Heart left ventricle (tissue), 16 donors: Measurements from ENCODE around the gene STUM. TPM values are rescaled to one million over a fixed set of nuclear protein-coding genes. Genes with fewer than 3 reads are reported as not detected.

Experiments
- ATAC-seq, 4 donors: fragments of 200-7000 bp; cut with Tn5 transposase; one replicate each; pipeline ENCODE4 v1.9.1; 2020 to 2022; ENCODE audit warnings: moderate library complexity in 4 of 4, mild to moderate bottlenecking in 3 of 4, moderate number of reproducible peaks in 1 of 4
- DNase-seq, 5 donors: peaks; one replicate each; pipeline ENCODE4 v3.0.0-alpha.2; 2020
- H3K27ac ChIP-seq, 12 donors: fragments of 200-600 bp; sonication (generic) in 4 of 12; one replicate each; pipeline versions ENCODE4 v1.5.0 to v1.8.0; 2016 to 2022; ENCODE audit warnings: mild to moderate bottlenecking in 2 of 12
- H3K27me3 ChIP-seq, 9 donors: fragments of 200-600 bp; sonication (generic) in 2 of 9; one replicate each; pipeline versions ENCODE4 v1.5.1 to v1.8.0; 2016 to 2022; ENCODE audit warnings: mild to moderate bottlenecking in 3 of 9
- H3K36me3 ChIP-seq, 9 donors: fragments of 200-600 bp; sonication (generic) in 2 of 9; one replicate each; pipeline versions ENCODE4 v1.5.0 to v1.8.0; 2018 to 2022; ENCODE audit warnings: mild to moderate bottlenecking in 2 of 9
- H3K4me1 ChIP-seq, 12 donors: fragments of 200-600 bp; sonication (generic) in 4 of 12; one replicate each; pipeline versions ENCODE4 v1.5.0 to v1.8.0; 2016 to 2022; ENCODE audit warnings: mild to moderate bottlenecking in 3 of 12
- H3K4me3 ChIP-seq, 12 donors: fragments of 200-600 bp; sonication (generic) in 4 of 12; one replicate each; pipeline versions ENCODE4 v1.5.0 to v1.8.0; 2017 to 2022; ENCODE audit warnings: mild to moderate bottlenecking in 9 of 12, moderate library complexity in 4 of 12
- H3K9me3 ChIP-seq, 12 donors: fragments of 200-600 bp; sonication (generic) in 4 of 12; one replicate each; pipeline versions ENCODE4 v1.5.0 to v1.8.0; 2016 to 2022; ENCODE audit warnings: mild to moderate bottlenecking in 1 of 12
- POLR2A ChIP-seq, 2 donors: fragments of 450-650 bp; IDR thresholded peaks; one replicate each; pipeline ENCODE4 v1.6.1; 2017; ENCODE audit warnings: antibody characterized with exemption in 2 of 2, mild to moderate bottlenecking in 2 of 2, moderate library complexity in 2 of 2
- WGBS, 4 donors: extraction: QIAGEN DNeasy Blood & Tissue Kit in 2 of 4; methylation state at CpG; one replicate each; pipeline versions ENCODE4 v1.1.5 to v1.1.7; 2013 to 2018; 5-methylcytosine and 5-hydroxymethylcytosine counted together
- intact Hi-C, 10 donors: fragments of 100-400 bp; cut with DNase I; formaldehyde crosslinking; loops; one replicate each; pipeline versions ENCODE4 v1.11.1 to v1.14.2; 2022
- polyA plus RNA-seq, 2 donors: library from polyadenylated mRNA; stranded (reverse); fragments of 200-250 nt; gene quantifications; one replicate each; pipeline ENCODE4 v1.2.3, GENCODE V29; 2013
- total RNA-seq, 9 donors: library from RNA; depleted of rRNA in 2 of 9; stranded (reverse); fragments of >200 nt in 2 of 9; fragmentation: NEBNext Ultra II Directional in 3 of 9; extraction: Animal tissue kit (Norgen Biotek cat#: 25700) in 3 of 9; gene quantifications; one replicate each; pipeline versions ENCODE4 v1.1.0 to v1.2.4, GENCODE V29; 2016 to 2023
- TF ChIP-seq, protein P1 (sequence below), 12 donors: fragments of 200-600 bp; sonication (generic) in 4 of 12; IDR thresholded peaks; one replicate each; pipeline versions ENCODE4 v1.5.0 to v1.8.0; 2018 to 2022; ENCODE audit warnings: antibody characterized with exemption in 12 of 12, mild to moderate bottlenecking in 5 of 12
- donor health status: ischemic (EF 13 %, LVEDD 7.1; RV severe dilation, severe dysfunction).
- donor health status: healthy with polysubstance abuse.
- donor health status: DM: no; HTN: yes; CAD: no.
- donor health status: DM: no; HTN: no; CAD: no.
- donor health status: ischemic (EF 25% LVEDD 6.9; RV normal size, moderate dysfunction).
- donor health status: ischemic (EF 25% LVEDD 5.7; RV mildly dilated, moderate dysfunction).
- donor health status: healthy.
- donor health status: DM: yes; HTN: yes; CAD: no.
- donor health status: ischemic (EF 35%, LVEDD 5.7; RV mildly dilated, moderate dysfunction).
- donor health status: nonischemic (EF 11% LVEDD 7.7; RV severe dilation, severe dysfunction).
- donor health status: DM: yes; HTN: yes; CAD: no.
- donor health status: PGD.
- donor health status: ischemic (EF 29% LVEDD 5.4; RV normal size, mild dysfunction).
- donor health status: nonischemic (EF 23%, LVEDD 6.1; RV moderate dilation, normal function).

The STUM gene
- total and polyA plus RNA-seq, 11 donors = 0.39 to 1.7 (median 0.97) TPM

DNA sequence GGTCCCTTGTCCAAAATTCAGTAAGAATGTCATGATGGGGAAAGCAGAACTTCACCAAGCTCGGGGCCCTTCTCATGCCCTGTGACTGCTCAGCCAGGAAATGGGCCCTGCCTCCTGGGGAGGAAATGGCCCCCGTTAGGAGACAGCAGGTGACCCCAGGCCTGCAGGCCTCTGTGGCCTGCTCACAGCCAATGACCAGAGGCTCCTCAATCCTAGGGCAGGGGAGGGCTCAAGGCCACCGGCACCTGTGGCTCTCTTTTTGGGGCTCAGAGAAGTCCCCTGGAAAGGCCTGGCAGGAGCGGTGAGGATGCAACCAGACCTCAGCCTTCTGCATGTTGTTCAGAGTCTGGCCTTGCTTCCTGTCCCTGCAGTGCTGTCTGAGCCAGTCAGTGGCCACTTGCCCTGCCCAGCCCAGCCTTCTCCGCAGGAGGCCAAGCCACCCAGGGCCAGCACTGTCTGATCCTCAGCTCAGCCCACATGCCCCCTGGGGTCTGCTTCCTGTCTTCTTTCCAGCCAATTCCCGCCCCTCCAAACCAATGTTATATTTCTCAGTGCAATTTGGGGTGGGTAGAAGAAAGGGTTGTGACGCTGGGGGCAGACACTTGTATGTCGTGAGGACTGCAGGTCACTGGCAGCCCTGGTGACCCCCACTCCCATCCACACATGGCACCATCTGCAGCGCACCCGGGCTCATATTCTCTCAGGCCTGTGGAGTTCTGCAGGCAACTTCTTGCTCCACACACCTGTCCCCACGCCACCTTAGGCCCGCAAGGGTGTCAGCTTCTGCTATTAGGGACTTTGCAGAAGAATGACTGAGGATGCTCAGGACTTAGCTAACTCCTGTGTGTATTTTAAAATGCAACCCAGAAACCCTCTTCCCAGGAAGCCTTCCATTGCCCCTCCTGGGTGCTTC, 106.9 kb downstream of the STUM start:
- peak overlapping the region in 8 of 12 donors; percentile 29 to 91 (median 66) for H3K27ac ChIP-seq
- no peaks in the 10 kb centered on the region for H3K9me3 ChIP-seq
- no peaks in the 10 kb centered on the region for H3K36me3 ChIP-seq
- DNase-seq = peak in 3 of 5 donors; percentile 34 to 56 (median 34)
- H3K4me1 ChIP-seq = peaks cover 0 to 81% (median 66%) of the 10 kb centered on the region in 12 donors
- intact Hi-C loops = loop anchor here in 2 of 10 donors (5.0 kb wide), 2 partner anchors 77 to 82 kb away; partner anchors contain the start of gene ITPKB (in 1 of the 2)
- no peak for ATAC-seq
- TF ChIP-seq POLR2A (IDR thresholded peaks at IDR 0.05) = no peak
- TF ChIP-seq, protein P1, sequence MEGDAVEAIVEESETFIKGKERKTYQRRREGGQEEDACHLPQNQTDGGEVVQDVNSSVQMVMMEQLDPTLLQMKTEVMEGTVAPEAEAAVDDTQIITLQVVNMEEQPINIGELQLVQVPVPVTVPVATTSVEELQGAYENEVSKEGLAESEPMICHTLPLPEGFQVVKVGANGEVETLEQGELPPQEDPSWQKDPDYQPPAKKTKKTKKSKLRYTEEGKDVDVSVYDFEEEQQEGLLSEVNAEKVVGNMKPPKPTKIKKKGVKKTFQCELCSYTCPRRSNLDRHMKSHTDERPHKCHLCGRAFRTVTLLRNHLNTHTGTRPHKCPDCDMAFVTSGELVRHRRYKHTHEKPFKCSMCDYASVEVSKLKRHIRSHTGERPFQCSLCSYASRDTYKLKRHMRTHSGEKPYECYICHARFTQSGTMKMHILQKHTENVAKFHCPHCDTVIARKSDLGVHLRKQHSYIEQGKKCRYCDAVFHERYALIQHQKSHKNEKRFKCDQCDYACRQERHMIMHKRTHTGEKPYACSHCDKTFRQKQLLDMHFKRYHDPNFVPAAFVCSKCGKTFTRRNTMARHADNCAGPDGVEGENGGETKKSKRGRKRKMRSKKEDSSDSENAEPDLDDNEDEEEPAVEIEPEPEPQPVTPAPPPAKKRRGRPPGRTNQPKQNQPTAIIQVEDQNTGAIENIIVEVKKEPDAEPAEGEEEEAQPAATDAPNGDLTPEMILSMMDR (IDR thresholded peaks at IDR 0.05) = no peak
- no peak overlapping the region for H3K4me3 ChIP-seq
- WGBS, 4 donors = 70 to 82% (median 77%) methylated on average over 9 to 12 of the region's 12 CpGs
- no peaks in the 10 kb centered on the region for H3K27me3 ChIP-seq

DNA sequence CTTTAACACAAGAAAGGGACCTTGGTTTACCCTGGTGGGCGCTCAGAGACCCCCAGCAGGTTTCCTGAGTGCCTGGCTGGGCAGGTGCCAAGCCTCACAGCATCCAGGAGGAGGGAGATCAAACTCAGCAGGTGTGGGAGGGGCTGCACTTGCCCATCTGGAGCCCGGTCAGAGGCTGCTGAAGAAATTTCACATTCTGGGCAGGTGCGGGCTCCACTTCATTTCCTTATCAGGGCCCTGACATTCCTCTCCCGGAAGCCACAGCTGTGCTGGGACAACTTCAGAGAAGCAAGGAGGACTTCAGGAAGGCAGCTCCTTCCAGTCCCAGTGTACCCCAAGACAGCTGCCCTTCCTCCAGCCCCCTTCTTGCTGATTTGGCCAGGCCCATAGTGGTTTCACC, 107.6 kb downstream of the STUM start:
- 38 to 52% (median 46%) methylated on average over 3 to 4 of the region's 4 CpGs for WGBS, 4 donors
- H3K4me3 ChIP-seq = no peak overlapping the region
- DNase-seq = peak in 3 of 5 donors; percentile 17 to 36 (median 26)
- no peak for ATAC-seq
- no peaks in the 10 kb centered on the region for H3K27me3 ChIP-seq
- no peaks in the 10 kb centered on the region for H3K36me3 ChIP-seq
- peaks cover 0 to 84% (median 70%) of the 10 kb centered on the region in 12 donors for H3K4me1 ChIP-seq
- peak overlapping the region in 7 of 12 donors; percentile 63 to 94 (median 81) for H3K27ac ChIP-seq
- no peak for TF ChIP-seq POLR2A (IDR thresholded peaks at IDR 0.05)
- TF ChIP-seq, protein P1 (IDR thresholded peaks at IDR 0.05) = no peak
- no peaks in the 10 kb centered on the region for H3K9me3 ChIP-seq
- intact Hi-C loops = loop anchor here in 2 of 10 donors (5.0 kb wide), 2 partner anchors 76 to 81 kb away; partner anchors contain the start of gene ITPKB (in 1 of the 2)

DNA sequence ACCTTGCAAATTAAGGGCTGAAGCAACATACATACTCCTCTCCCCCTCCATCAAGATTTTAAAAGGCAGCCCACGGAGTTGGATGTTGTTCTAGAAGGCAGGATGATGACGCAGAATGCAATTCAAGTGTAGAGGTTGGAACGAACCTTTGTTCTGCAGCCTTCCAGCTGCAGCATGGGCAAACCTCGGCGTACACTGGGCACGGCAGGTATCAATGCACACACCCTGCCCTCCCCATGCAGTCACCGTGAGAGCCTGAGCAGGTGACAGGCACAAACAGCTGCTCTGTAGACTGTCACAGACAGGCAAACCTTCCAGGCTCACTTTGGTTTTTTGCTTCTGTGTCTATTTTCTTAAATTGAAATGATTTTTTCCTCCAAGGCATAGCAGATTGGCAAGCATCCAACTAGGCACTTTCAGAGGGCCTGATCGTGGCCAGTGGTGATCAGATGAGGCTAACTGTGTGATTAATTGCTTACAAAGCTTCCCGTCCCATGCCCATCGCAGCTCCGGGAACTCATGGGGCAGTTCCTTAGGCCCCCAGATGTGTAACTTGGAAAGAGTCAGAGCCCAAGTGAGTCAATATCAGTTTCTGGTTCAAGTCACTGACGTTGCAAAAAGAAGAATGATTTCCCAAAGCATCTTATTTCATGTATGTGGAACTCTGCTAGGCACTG, 108.2 kb downstream of the STUM start:
- TF ChIP-seq POLR2A (IDR thresholded peaks at IDR 0.05) = no peak
- TF ChIP-seq, protein P1 (IDR thresholded peaks at IDR 0.05) = no peak
- WGBS, 4 donors = 45 to 52% (median 52%) methylated on average over 9 to 12 of the region's 12 CpGs
- H3K9me3 ChIP-seq = no peaks in the 10 kb centered on the region
- intact Hi-C loops = loop anchor here in 2 of 10 donors (5.0 kb wide), 2 partner anchors 76 to 81 kb away; partner anchors contain the start of gene ITPKB (in 1 of the 2)
- no peak for ATAC-seq
- peaks cover 0 to 89% (median 75%) of the 10 kb centered on the region in 12 donors for H3K4me1 ChIP-seq
- H3K27ac ChIP-seq = peak overlapping the region in 8 of 12 donors; percentile 63 to 94 (median 79)
- H3K4me3 ChIP-seq = no peak overlapping the region
- H3K36me3 ChIP-seq = no peaks in the 10 kb centered on the region
- DNase-seq = peak in 3 of 5 donors; percentile 29 to 34 (median 32)
- H3K27me3 ChIP-seq = no peaks in the 10 kb centered on the region
